H9 (cell line): ENCODE results near the gene FAM81A. TPM values are rescaled to one million over a fixed set of nuclear protein-coding genes. Genes with fewer than 3 reads are reported as not detected.

Source experiments
- DNase-seq: peaks from one replicate; pipeline ENCODE4 v3.0.0-alpha.2; 2017
- H2AFZ ChIP-seq: one replicate; pipeline ENCODE4 v1.6.1; 2013; ENCODE audit warnings: mild to moderate bottlenecking, low read length, control low read depth, moderate library complexity
- H2AK5ac ChIP-seq: 2 replicates; pipeline ENCODE4 v1.6.1; 2013; ENCODE audit warnings: low read length, control low read depth, mixed read lengths; ENCODE audit not compliant: insufficient read length
- H2BK120ac ChIP-seq: one replicate; pipeline ENCODE4 v1.6.1; 2013; ENCODE audit warnings: low read depth, mild to moderate bottlenecking, low read length, control low read depth, inconsistent platforms; ENCODE audit not compliant: poor library complexity, severe bottlenecking
- H2BK12ac ChIP-seq: 2 replicates; pipeline ENCODE4 v1.6.1; 2013; ENCODE audit warnings: low read length, control low read depth, mixed read lengths, low read depth; ENCODE audit not compliant: insufficient read length
- H2BK15ac ChIP-seq: 2 replicates; pipeline ENCODE4 v1.6.1; 2013; ENCODE audit warnings: low read depth, low read length, control low read depth
- H2BK20ac ChIP-seq: one replicate; pipeline ENCODE4 v1.6.1; 2013; ENCODE audit warnings: low read depth, mild to moderate bottlenecking, low read length, control low read depth, inconsistent platforms; ENCODE audit not compliant: poor library complexity, severe bottlenecking
- H2BK5ac ChIP-seq: 2 replicates; pipeline ENCODE4 v1.6.1; 2013; ENCODE audit warnings: low read length, control low read depth, mixed read lengths; ENCODE audit not compliant: insufficient read length
- H3K14ac ChIP-seq: 2 replicates; pipeline ENCODE4 v1.6.1; 2013; ENCODE audit warnings: low read length, control low read depth; ENCODE audit not compliant: insufficient read depth
- H3K18ac ChIP-seq: 2 replicates; pipeline ENCODE4 v1.6.1; 2013; ENCODE audit warnings: low read depth, mild to moderate bottlenecking, mixed read lengths, low read length, control low read depth; ENCODE audit not compliant: insufficient read length
- H3K23ac ChIP-seq: 2 replicates; pipeline ENCODE4 v1.6.1; 2013; ENCODE audit warnings: low read length, control low read depth, mixed read lengths, low read depth; ENCODE audit not compliant: insufficient read length
- H3K23me2 ChIP-seq: 2 replicates; pipeline ENCODE4 v1.6.1; 2013; ENCODE audit warnings: low read depth, mild to moderate bottlenecking, mixed read lengths, low read length, control low read depth; ENCODE audit not compliant: insufficient read length, poor library complexity, severe bottlenecking
- H3K27ac ChIP-seq: 2 replicates; pipeline ENCODE4 v1.5.1; 2013; ENCODE audit warnings: low read length, control low read depth, mixed read lengths, low read depth; ENCODE audit not compliant: insufficient read length
- H3K27me3 ChIP-seq: 2 replicates; pipeline ENCODE4 v1.6.1; 2013; ENCODE audit warnings: low read length, control low read depth, inconsistent platforms; ENCODE audit not compliant: insufficient read depth
- H3K4ac ChIP-seq: 2 replicates; pipeline ENCODE4 v1.6.1; 2013; ENCODE audit warnings: low read depth, mild to moderate bottlenecking, control low read depth, inconsistent platforms, low read length, moderate library complexity
- H3K4me1 ChIP-seq: 2 replicates; pipeline ENCODE4 v1.6.1; 2013; ENCODE audit warnings: low read length, control low read depth, inconsistent platforms; ENCODE audit not compliant: insufficient read depth
- H3K4me2 ChIP-seq: 2 replicates; pipeline ENCODE4 v1.6.1; 2013; ENCODE audit warnings: low read length, control low read depth, mixed read lengths; ENCODE audit not compliant: insufficient read length, insufficient read depth
- H3K56ac ChIP-seq: 2 replicates; pipeline ENCODE4 v1.6.1; 2013; ENCODE audit warnings: low read depth, mild to moderate bottlenecking, mixed read lengths, low read length, control low read depth; ENCODE audit not compliant: insufficient read length
- H3K79me1 ChIP-seq: 2 replicates; pipeline ENCODE4 v1.6.1; 2013; ENCODE audit warnings: low read depth, mild to moderate bottlenecking, moderate library complexity, low read length, control low read depth, inconsistent platforms; ENCODE audit not compliant: insufficient read depth, poor library complexity, severe bottlenecking
- H3K79me2 ChIP-seq: 2 replicates; pipeline ENCODE4 v1.6.1; 2013; ENCODE audit warnings: low read length, control low read depth, inconsistent platforms; ENCODE audit not compliant: insufficient read depth
- H3K9ac ChIP-seq: 2 replicates; pipeline ENCODE4 v1.6.1; 2013; ENCODE audit warnings: low read length, control low read depth, mixed read lengths; ENCODE audit not compliant: insufficient read length; ENCODE audit errors: extremely low read depth
- H3K9me3 ChIP-seq: one replicate; pipeline ENCODE4 v1.6.1; 2013; ENCODE audit warnings: low read depth, low read length, inconsistent platforms; ENCODE audit not compliant: control insufficient read depth
- H3T11ph ChIP-seq: one replicate; pipeline ENCODE4 v1.6.1; 2013; ENCODE audit warnings: mild to moderate bottlenecking, low read length, control low read depth, inconsistent platforms
- H4K20me1 ChIP-seq: one replicate; pipeline ENCODE4 v1.6.1; 2013; ENCODE audit not compliant: control insufficient read depth, insufficient read length, insufficient read depth
- H4K5ac ChIP-seq: 2 replicates; pipeline ENCODE4 v1.6.1; 2013; ENCODE audit warnings: low read depth, mild to moderate bottlenecking, mixed read lengths, low read length, control low read depth; ENCODE audit not compliant: insufficient read length
- H4K8ac ChIP-seq: replicated peaks from 2 replicates; pipeline ENCODE4 v1.6.1; 2013; ENCODE audit warnings: low read length, control low read depth, mixed read lengths, low read depth; ENCODE audit not compliant: insufficient read length
- H4K91ac ChIP-seq: 2 replicates; pipeline ENCODE4 v1.6.1; 2013; ENCODE audit warnings: low read depth, mild to moderate bottlenecking, moderate library complexity, mixed read lengths, low read length, control low read depth; ENCODE audit not compliant: insufficient read length
- H3K27ac Mint-ChIP-seq, 3 experiments: 2 replicates in 2 of 3; 3 replicates in 1 of 3; pipeline ENCODE4 v1.8.0; 2020 to 2021; ENCODE audit warnings: mixed read lengths in 3 of 3, mild to moderate bottlenecking in 1 of 3, moderate library complexity in 1 of 3
- H3K27me3 Mint-ChIP-seq: 2 replicates; pipeline ENCODE4 v1.8.0; 2021; ENCODE audit warnings: low read depth, mild to moderate bottlenecking, moderate library complexity, mixed read lengths
- H3K36me3 Mint-ChIP-seq, 3 experiments: 2 replicates in 2 of 3; 3 replicates in 1 of 3; pipeline ENCODE4 v1.8.0; 2020 to 2021; ENCODE audit warnings: low read depth in 3 of 3, mixed read lengths in 3 of 3; ENCODE audit not compliant: insufficient read depth in 1 of 3
- H3K4me1 Mint-ChIP-seq, 2 experiments: 2 replicates each; pipeline ENCODE4 v1.8.0; 2020; ENCODE audit warnings: mixed read lengths in 2 of 2
- H3K4me3 Mint-ChIP-seq, 2 experiments: 2 replicates in 1 of 2; 3 replicates in 1 of 2; pipeline ENCODE4 v1.8.0; 2020 to 2021; ENCODE audit warnings: mild to moderate bottlenecking in 2 of 2, mixed read lengths in 2 of 2, moderate library complexity in 1 of 2
- H3K9me3 Mint-ChIP-seq, 2 experiments: 2 replicates in 1 of 2; 3 replicates in 1 of 2; pipeline ENCODE4 v1.8.0; 2020; ENCODE audit warnings: mild to moderate bottlenecking in 2 of 2, mixed read lengths in 2 of 2, moderate library complexity in 1 of 2
- WGBS: extraction: QIAGEN DNeasy Blood & Tissue Kit; methylation state at CpG from one replicate; pipeline ENCODE4 v1.1.7; 2013; ENCODE audit warnings: missing lambda C conversion rate, low lambda C conversion rate, mixed read lengths; ENCODE audit not compliant: insufficient read length; ENCODE audit errors: extremely low coverage; 5-methylcytosine and 5-hydroxymethylcytosine counted together
- total RNA-seq: library from RNA; stranded (reverse); gene quantifications from 2 replicates; pipeline ENCODE4 v1.2.1, GENCODE V29; 2021
- TF ChIP-seq, protein P1 (sequence below): fragments of 200-600 bp; sonication (generic); conservative IDR thresholded peaks from 3 replicates; pipeline ENCODE4 v1.8.0; 2021; ENCODE audit warnings: antibody characterized with exemption, mild to moderate bottlenecking

The FAM81A gene
- total RNA-seq, 1 experiment from 2014 or later, result 1.7 TPM

DNA sequence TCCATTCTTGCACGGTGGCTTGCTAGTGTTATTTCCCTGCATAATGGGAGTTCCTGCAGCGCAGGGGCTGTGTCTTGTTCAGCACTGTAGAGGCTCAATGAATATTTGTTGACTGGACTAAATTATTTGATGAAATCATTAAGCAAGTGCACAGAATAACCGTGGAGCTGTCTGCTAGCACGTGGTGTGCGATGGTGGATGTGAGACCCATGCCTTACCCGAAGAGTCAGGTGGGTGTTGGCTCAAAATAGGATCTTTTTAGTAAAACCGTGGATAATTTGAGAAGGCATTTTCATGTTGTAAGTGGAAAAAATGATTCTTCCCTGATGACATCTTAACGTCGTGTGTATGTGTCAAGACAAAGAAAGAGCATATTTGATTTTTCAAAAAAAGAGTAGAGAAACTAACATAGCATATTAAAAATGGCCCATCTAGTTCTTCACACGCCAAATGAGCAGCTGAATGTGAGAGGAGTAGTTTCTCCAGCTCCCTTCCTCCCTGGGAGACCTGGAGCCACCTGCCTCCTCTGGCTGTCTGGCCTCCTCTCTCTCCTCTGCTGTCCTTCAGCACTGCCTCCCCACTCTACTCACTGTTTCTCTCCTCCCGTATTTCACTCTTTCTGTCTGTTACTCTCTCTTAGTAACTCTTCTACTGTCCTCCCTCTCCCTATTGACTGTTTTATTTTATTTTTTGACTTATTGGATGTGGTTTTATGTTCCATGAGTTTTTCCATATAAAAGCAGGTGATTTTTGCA is 6.3 kb downstream of the FAM81A start:
- Histone ChIP-seq H3T11ph (no peak overlapping the region), H3K14ac (no peak overlapping the region), H3K79me2 (no peaks in the 10 kb centered on the region), H2AK5ac (no peak overlapping the region), H3K9ac (no peak overlapping the region), H4K91ac (no peak overlapping the region), H3K56ac (no peak overlapping the region), H3K4me2 (no peak overlapping the region), H3K4me1 (no peaks in the 10 kb centered on the region; the same call in 1 of the 2 replicates), H3K27ac (no peak overlapping the region), H4K5ac (no peak overlapping the region), H3K27me3 (no peaks in the 10 kb centered on the region; the same call in 1 of the 2 replicates), H3K18ac (no peak overlapping the region), H4K20me1 (no peaks in the 10 kb centered on the region), H4K8ac (no peak overlapping the region), H2BK120ac (no peak overlapping the region), H3K23ac (no peak overlapping the region), H3K23me2 (no peaks in the 10 kb centered on the region), H3K9me3 (no peaks in the 10 kb centered on the region), H3K79me1 (no peaks in the 10 kb centered on the region), H2BK5ac (no peak overlapping the region), H2BK20ac (no peak overlapping the region), H2AFZ (no peak overlapping the region), H2BK12ac (no peak overlapping the region), H2BK15ac (no peak overlapping the region), H3K4ac (no peak overlapping the region)
- peaks cover 11 to 20% of the 10 kb centered on the region in 2 experiments for H3K4me1 Mint-ChIP-seq
- TF ChIP-seq, protein P1, sequence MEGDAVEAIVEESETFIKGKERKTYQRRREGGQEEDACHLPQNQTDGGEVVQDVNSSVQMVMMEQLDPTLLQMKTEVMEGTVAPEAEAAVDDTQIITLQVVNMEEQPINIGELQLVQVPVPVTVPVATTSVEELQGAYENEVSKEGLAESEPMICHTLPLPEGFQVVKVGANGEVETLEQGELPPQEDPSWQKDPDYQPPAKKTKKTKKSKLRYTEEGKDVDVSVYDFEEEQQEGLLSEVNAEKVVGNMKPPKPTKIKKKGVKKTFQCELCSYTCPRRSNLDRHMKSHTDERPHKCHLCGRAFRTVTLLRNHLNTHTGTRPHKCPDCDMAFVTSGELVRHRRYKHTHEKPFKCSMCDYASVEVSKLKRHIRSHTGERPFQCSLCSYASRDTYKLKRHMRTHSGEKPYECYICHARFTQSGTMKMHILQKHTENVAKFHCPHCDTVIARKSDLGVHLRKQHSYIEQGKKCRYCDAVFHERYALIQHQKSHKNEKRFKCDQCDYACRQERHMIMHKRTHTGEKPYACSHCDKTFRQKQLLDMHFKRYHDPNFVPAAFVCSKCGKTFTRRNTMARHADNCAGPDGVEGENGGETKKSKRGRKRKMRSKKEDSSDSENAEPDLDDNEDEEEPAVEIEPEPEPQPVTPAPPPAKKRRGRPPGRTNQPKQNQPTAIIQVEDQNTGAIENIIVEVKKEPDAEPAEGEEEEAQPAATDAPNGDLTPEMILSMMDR, result no peak
- H3K27me3 Mint-ChIP-seq, result peaks cover 25% of the 10 kb centered on the region
- H3K36me3 Mint-ChIP-seq, result no peaks in the 10 kb centered on the region
- H3K9me3 Mint-ChIP-seq, result no peaks in the 10 kb centered on the region
- no peak overlapping the region; a peak in 1 of 7 replicates for H3K27ac Mint-ChIP-seq
- H3K4me3 Mint-ChIP-seq, result no peak overlapping the region
- no CpG with 5 or more reads among the region's 11 CpGs for WGBS
- DNase-seq, result no peak
